Tibial nerve (tissue), 4 donors: ENCODE data around the gene MRE11.

Experiments used
- EP300 ChIP-seq, 2 donors: sonication (generic); formaldehyde crosslinking; IDR thresholded peaks; one replicate each; pipeline ENCODE4 v1.6.1; 2017; ENCODE audit warnings: antibody characterized with exemption in 2 of 2, mild to moderate bottlenecking in 1 of 2
- POLR2A ChIP-seq, 2 donors: fragments of 450-650 bp; IDR thresholded peaks; one replicate each; pipeline ENCODE4 v1.6.1; 2017; ENCODE audit warnings: antibody characterized with exemption in 2 of 2, mild to moderate bottlenecking in 2 of 2, moderate library complexity in 2 of 2
- TF ChIP-seq, protein P1 (sequence below), 5 experiments: fragments of 200-600 bp in 3 of 5; fragments of 450-650 bp in 2 of 5; sonication (generic) in 3 of 5; IDR thresholded peaks; one replicate each; pipeline ENCODE4 v1.5.1; 2016 to 2019; ENCODE audit warnings: antibody characterized with exemption in 5 of 5, mild to moderate bottlenecking in 3 of 5, moderate library complexity in 2 of 5

DNA sequence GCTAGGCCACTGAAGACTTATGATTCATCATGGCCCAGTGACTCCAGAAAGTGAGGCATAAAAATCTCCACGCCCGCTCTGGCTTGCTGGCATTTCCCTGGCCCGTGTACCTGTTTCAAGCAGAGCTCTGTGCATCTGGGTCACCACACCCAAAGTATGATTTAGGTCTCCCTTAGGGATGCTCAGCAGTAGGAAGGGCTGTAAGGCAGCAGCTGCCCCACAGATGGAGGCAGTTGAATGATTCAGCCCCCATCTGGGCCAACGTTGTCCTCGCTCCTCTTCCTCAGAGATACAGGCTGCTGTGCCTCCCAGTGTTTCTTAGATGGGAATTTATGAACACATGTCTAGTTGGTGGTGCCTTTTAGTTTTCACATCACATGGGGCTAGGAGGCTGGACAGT lies 114.0 kb downstream of the MRE11 start:
- TF ChIP-seq, protein P1, sequence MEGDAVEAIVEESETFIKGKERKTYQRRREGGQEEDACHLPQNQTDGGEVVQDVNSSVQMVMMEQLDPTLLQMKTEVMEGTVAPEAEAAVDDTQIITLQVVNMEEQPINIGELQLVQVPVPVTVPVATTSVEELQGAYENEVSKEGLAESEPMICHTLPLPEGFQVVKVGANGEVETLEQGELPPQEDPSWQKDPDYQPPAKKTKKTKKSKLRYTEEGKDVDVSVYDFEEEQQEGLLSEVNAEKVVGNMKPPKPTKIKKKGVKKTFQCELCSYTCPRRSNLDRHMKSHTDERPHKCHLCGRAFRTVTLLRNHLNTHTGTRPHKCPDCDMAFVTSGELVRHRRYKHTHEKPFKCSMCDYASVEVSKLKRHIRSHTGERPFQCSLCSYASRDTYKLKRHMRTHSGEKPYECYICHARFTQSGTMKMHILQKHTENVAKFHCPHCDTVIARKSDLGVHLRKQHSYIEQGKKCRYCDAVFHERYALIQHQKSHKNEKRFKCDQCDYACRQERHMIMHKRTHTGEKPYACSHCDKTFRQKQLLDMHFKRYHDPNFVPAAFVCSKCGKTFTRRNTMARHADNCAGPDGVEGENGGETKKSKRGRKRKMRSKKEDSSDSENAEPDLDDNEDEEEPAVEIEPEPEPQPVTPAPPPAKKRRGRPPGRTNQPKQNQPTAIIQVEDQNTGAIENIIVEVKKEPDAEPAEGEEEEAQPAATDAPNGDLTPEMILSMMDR (IDR thresholded peaks at IDR 0.05), result no peak
- TF ChIP-seq EP300 (IDR thresholded peaks at IDR 0.05), result no peak
- TF ChIP-seq POLR2A (IDR thresholded peaks at IDR 0.05), result no peak
